Natural killer cell (primary cell): Measurements from ENCODE around the gene ANKRD28. TPM values are rescaled to one million over a fixed set of nuclear protein-coding genes. Genes with fewer than 3 reads are reported as not detected.

Source experiments
- ATAC-seq, 3 donors: fragments of 150-1000 bp in 2 of 3; fragments of 200-7000 bp in 1 of 3; cut with Tn5 transposase; 1 replicate in 1 of 3; 2 replicates in 2 of 3; pipeline ENCODE4 v1.10.0; 2021; ENCODE audit warnings: mild to moderate bottlenecking in 2 of 3, moderate library complexity in 2 of 3
- DNase-seq, 2 donors: peaks; one replicate each; pipeline versions ENCODE4 v3.0.0 to v3.0.0-alpha.2; 2013 to 2021; ENCODE audit warnings: mixed read lengths in 1 of 2
- H3K27ac ChIP-seq: one replicate; pipeline ENCODE4 v1.5.1; 2013; ENCODE audit warnings: mild to moderate bottlenecking, low read length
- H3K27me3 ChIP-seq: one replicate; pipeline ENCODE4 v1.6.1; 2013; ENCODE audit warnings: low read length; ENCODE audit not compliant: control insufficient read depth, insufficient read depth
- H3K36me3 ChIP-seq: one replicate; pipeline ENCODE4 v1.6.1; 2013; ENCODE audit warnings: low read length; ENCODE audit not compliant: control insufficient read depth, insufficient read depth
- H3K4me1 ChIP-seq: one replicate; pipeline ENCODE4 v1.6.1; 2013; ENCODE audit warnings: low read length; ENCODE audit not compliant: control insufficient read depth, insufficient read depth
- H3K4me3 ChIP-seq: one replicate; pipeline ENCODE4 v1.5.1; 2013; ENCODE audit warnings: low read length
- H3K9me3 ChIP-seq: one replicate; pipeline ENCODE4 v1.6.1; 2013; ENCODE audit warnings: low read length; ENCODE audit not compliant: control insufficient read depth, insufficient read depth
- H3K27ac Mint-ChIP-seq, 2 donors: one replicate each; pipeline ENCODE4 v1.8.0; 2022; ENCODE audit warnings: mild to moderate bottlenecking in 2 of 2, mixed read lengths in 2 of 2, moderate library complexity in 1 of 2
- H3K27me3 Mint-ChIP-seq, 2 donors: one replicate each; pipeline ENCODE4 v1.8.0; 2022; ENCODE audit warnings: low read depth in 2 of 2, mixed read lengths in 2 of 2
- H3K36me3 Mint-ChIP-seq: one replicate; pipeline ENCODE4 v1.8.0; 2022; ENCODE audit warnings: mixed read lengths
- H3K4me1 Mint-ChIP-seq, 2 donors: one replicate each; pipeline ENCODE4 v1.8.0; 2022; ENCODE audit warnings: mixed read lengths in 2 of 2
- H3K4me3 Mint-ChIP-seq: one replicate; pipeline ENCODE4 v1.8.0; 2022; ENCODE audit warnings: mild to moderate bottlenecking, moderate library complexity, mixed read lengths
- H3K9me3 Mint-ChIP-seq, 2 donors: one replicate each; pipeline ENCODE4 v1.8.0; 2022; ENCODE audit warnings: mixed read lengths in 2 of 2
- WGBS: methylation state at CpG from one replicate; pipeline ENCODE4 v1.1.7; 2013; ENCODE audit warnings: missing lambda C conversion rate; ENCODE audit not compliant: insufficient coverage; 5-methylcytosine and 5-hydroxymethylcytosine counted together
- intact Hi-C: fragments of 100-400 bp; cut with micrococcal nuclease; formaldehyde crosslinking; loops from one replicate; pipeline ENCODE4 v1.14.2; 2022
- total RNA-seq, 4 donors: library from RNA; stranded (reverse); fragments of 120-200 nt in 1 of 4; gene quantifications; one replicate each; pipeline versions ENCODE4 v1.2.3 to v1.2.4, GENCODE V29; 2013 to 2022
- TF ChIP-seq, protein P1 (sequence below): fragments of 200-600 bp; IDR thresholded peaks from one replicate; pipeline ENCODE4 v1.8.0; 2022; ENCODE audit warnings: antibody characterized with exemption

Gene ANKRD28
- total RNA-seq, 3 donors from 2014 or later (not counting 1 experiment from before 2014, with no cell fraction given) = 58.0 to 99.7 (median 91.7) TPM

DNA sequence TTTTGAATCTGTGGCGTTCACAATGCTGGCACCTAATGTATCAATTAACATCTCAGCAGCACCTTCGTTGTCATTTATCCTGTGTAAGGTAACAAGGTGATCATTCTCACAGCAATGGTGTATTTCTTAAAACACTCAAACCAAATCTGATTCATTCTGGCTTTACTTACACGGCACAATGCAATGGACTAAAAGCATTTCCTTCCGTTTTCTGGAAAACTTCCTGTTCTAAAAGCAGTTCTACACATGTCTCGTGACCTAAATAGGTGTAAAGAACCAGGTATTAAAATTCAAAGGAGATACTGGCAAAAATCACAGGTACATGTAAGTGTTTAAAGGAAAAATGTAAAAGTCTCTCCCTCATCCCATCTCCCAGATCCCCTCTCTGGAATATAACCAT is 118.5 kb downstream of the ANKRD28 start:
- Mint-ChIP-seq H3K9me3 (no peaks in the 10 kb centered on the region), H3K4me3 (no peak overlapping the region), H3K27ac (no peak overlapping the region), H3K36me3 (peaks cover 8% of the 10 kb centered on the region), H3K27me3 (no peaks in the 10 kb centered on the region), H3K4me1 (no peaks in the 10 kb centered on the region)
- Histone ChIP-seq H3K27ac (no peak overlapping the region), H3K4me1 (no peaks in the 10 kb centered on the region), H3K9me3 (no peaks in the 10 kb centered on the region), H3K27me3 (no peaks in the 10 kb centered on the region), H3K4me3 (no peak overlapping the region), H3K36me3 (peaks cover 52% of the 10 kb centered on the region)
- TF ChIP-seq, protein P1, sequence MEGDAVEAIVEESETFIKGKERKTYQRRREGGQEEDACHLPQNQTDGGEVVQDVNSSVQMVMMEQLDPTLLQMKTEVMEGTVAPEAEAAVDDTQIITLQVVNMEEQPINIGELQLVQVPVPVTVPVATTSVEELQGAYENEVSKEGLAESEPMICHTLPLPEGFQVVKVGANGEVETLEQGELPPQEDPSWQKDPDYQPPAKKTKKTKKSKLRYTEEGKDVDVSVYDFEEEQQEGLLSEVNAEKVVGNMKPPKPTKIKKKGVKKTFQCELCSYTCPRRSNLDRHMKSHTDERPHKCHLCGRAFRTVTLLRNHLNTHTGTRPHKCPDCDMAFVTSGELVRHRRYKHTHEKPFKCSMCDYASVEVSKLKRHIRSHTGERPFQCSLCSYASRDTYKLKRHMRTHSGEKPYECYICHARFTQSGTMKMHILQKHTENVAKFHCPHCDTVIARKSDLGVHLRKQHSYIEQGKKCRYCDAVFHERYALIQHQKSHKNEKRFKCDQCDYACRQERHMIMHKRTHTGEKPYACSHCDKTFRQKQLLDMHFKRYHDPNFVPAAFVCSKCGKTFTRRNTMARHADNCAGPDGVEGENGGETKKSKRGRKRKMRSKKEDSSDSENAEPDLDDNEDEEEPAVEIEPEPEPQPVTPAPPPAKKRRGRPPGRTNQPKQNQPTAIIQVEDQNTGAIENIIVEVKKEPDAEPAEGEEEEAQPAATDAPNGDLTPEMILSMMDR = no peak
- ATAC-seq = no peak
- intact Hi-C loops = no loop called here
- WGBS = 97% methylated on average over 5 of the region's 5 CpGs
- no peak for DNase-seq

GRCh38 chr3:15676259-15676658 is 121.5 kb downstream of the ANKRD28 start:
- intact Hi-C loops = no loop called here
- TF ChIP-seq, protein P1 = no peak
- H3K4me3 Mint-ChIP-seq = no peak overlapping the region

GRCh38 chr3:15673536-15673935 is 124.2 kb downstream of the ANKRD28 start:
- no peak overlapping the region for H3K27ac ChIP-seq
- intact Hi-C loops = no loop called here
- no peaks in the 10 kb centered on the region for H3K9me3 ChIP-seq
- DNase-seq (no peak), ATAC-seq (no peak)
- peaks cover 25% of the 10 kb centered on the region for H3K36me3 Mint-ChIP-seq
- 92% methylated on average over 1 of the region's 1 CpG for WGBS
- no peaks in the 10 kb centered on the region for H3K27me3 Mint-ChIP-seq
- no peaks in the 10 kb centered on the region for H3K27me3 ChIP-seq
- no peaks in the 10 kb centered on the region for H3K4me1 ChIP-seq
- no peaks in the 10 kb centered on the region for H3K9me3 Mint-ChIP-seq
- TF ChIP-seq, protein P1 = no peak
- H3K36me3 ChIP-seq = peaks cover 56% of the 10 kb centered on the region
- H3K4me3 ChIP-seq = no peak overlapping the region
- no peak overlapping the region for H3K4me3 Mint-ChIP-seq
- no peak overlapping the region for H3K27ac Mint-ChIP-seq
- H3K4me1 Mint-ChIP-seq = peaks cover 0 to 5% of the 10 kb centered on the region in 2 donors

More at GRCh38 chr3:15676259-15676658, 121.5 kb downstream of the ANKRD28 start:
- no peaks in the 10 kb centered on the region for H3K4me1 Mint-ChIP-seq
- no peaks in the 10 kb centered on the region for H3K9me3 Mint-ChIP-seq
- no peaks in the 10 kb centered on the region for H3K27me3 Mint-ChIP-seq
- no peak overlapping the region for H3K27ac ChIP-seq
- no peaks in the 10 kb centered on the region for H3K27me3 ChIP-seq
- no peak overlapping the region for H3K27ac Mint-ChIP-seq
- peaks cover 62% of the 10 kb centered on the region for H3K36me3 ChIP-seq
- WGBS = 80% methylated on average over 1 of the region's 2 CpGs
- H3K9me3 ChIP-seq = no peaks in the 10 kb centered on the region
- no peaks in the 10 kb centered on the region for H3K4me1 ChIP-seq
- H3K36me3 Mint-ChIP-seq = peaks cover 8% of the 10 kb centered on the region
- DNase-seq (no peak), ATAC-seq (no peak)
- no peak overlapping the region for H3K4me3 ChIP-seq

- WGBS = 38% methylated on average over 2 of the region's 3 CpGs
- TF ChIP-seq, protein P1 = no peak
- H3K36me3 Mint-ChIP-seq = peaks cover 17% of the 10 kb centered on the region
- no peaks in the 10 kb centered on the region for H3K27me3 Mint-ChIP-seq
- ATAC-seq (peak; percentile 86 to 98 (median 93)), DNase-seq (peak; percentile 34 to 77)
- Histone ChIP-seq H3K4me1 (peaks cover 6% of the 10 kb centered on the region), H3K36me3 (peaks cover 8% of the 10 kb centered on the region), H3K4me3 (no peak overlapping the region), H3K27me3 (no peaks in the 10 kb centered on the region), H3K27ac (no peak overlapping the region), H3K9me3 (no peaks in the 10 kb centered on the region)
- peaks cover 15 to 35% of the 10 kb centered on the region in 2 donors for H3K4me1 Mint-ChIP-seq
- peak overlapping the region; percentile 69 to 75 for H3K27ac Mint-ChIP-seq
- intact Hi-C loops = loop anchor here (1.0 to 2.0 kb wide), 3 partner anchors 64 to 131 kb away; no protein-coding TSS in a partner anchor
- H3K9me3 Mint-ChIP-seq = no peaks in the 10 kb centered on the region
- H3K4me3 Mint-ChIP-seq = peak overlapping the region; percentile 52
These were observed 130.3 kb downstream of the ANKRD28 start for GRCh38 chr3:15667484-15667883.
